Testis (tissue), 3 donors: ENCODE data around the gene KCNK4. TPM values are rescaled to one million over a fixed set of nuclear protein-coding genes. Genes with fewer than 3 reads are reported as not detected.

ENCODE experiments used
- DNase-seq: peaks from one replicate; pipeline ENCODE4 v3.0.0-alpha.2; 2019
- H3K27ac ChIP-seq, 2 donors: fragments of 200-600 bp; sonication (generic); one replicate each; pipeline ENCODE4 v1.5.1; 2019
- H3K27me3 ChIP-seq: fragments of 200-600 bp; sonication (generic); one replicate; pipeline ENCODE4 v1.5.1; 2019
- H3K36me3 ChIP-seq: fragments of 200-600 bp; sonication (generic); one replicate; pipeline ENCODE4 v1.5.1; 2017; ENCODE audit warnings: low read depth; ENCODE audit errors: missing control alignments
- H3K4me1 ChIP-seq: fragments of 200-600 bp; sonication (generic); one replicate; pipeline ENCODE4 v1.5.1; 2019
- H3K4me3 ChIP-seq, 2 donors: fragments of 200-600 bp; sonication (generic); one replicate each; pipeline ENCODE4 v1.5.1; 2017 to 2019
- H3K9me3 ChIP-seq: fragments of 200-600 bp; sonication (generic); one replicate; pipeline ENCODE4 v1.5.1; 2017
- CTCF ChIP-seq, 3 experiments: fragments of 450-650 bp in 2 of 3; fragments of 200-600 bp in 1 of 3; sonication (generic) in 1 of 3; IDR thresholded peaks; one replicate each; pipeline ENCODE4 v1.5.1; 2016 to 2019; ENCODE audit warnings: antibody characterized with exemption in 3 of 3, mild to moderate bottlenecking in 2 of 3, moderate library complexity in 1 of 3
- POLR2A ChIP-seq: fragments of 450-650 bp; IDR thresholded peaks from one replicate; pipeline ENCODE4 v1.6.1; 2017; ENCODE audit warnings: antibody characterized with exemption, mild to moderate bottlenecking, moderate library complexity
- WGBS, 2 donors: methylation state at CpG; one replicate each; pipeline ENCODE4 v1.1.5; 2018; 5-methylcytosine and 5-hydroxymethylcytosine counted together
- intact Hi-C: fragments of 100-400 bp; cut with DNase I; formaldehyde crosslinking; loops from one replicate; pipeline ENCODE4 v1.15.1; 2023; ENCODE audit warnings: low total_unique reads
- polyA plus RNA-seq: library from polyadenylated mRNA; stranded (reverse); fragments of 350-450 nt; fragmentation: Illumina TruSeq; extraction: RNeasy Lipid Tissue Mini Kit (QIAGEN cat#74804); gene quantifications from one replicate; pipeline ENCODE4 v1.2.3, GENCODE V29; 2014; ENCODE audit warnings: low read depth, low replicate concordance; ENCODE audit not compliant: insufficient read depth
- total RNA-seq, 2 donors: library from RNA; depleted of rRNA; stranded (reverse); fragments of >200 nt; gene quantifications; one replicate each; pipeline ENCODE4 v1.2.3, GENCODE V29; 2016

The KCNK4 gene
- total and polyA plus RNA-seq, 3 donors from 2014 or later = 0.24 TPM; not detected in 2

- Histone ChIP-seq H3K4me3 (no peak overlapping the region), H3K36me3 (no peaks in the 10 kb centered on the region), H3K27me3 (no peaks in the 10 kb centered on the region), H3K4me1 (peaks cover 22% of the 10 kb centered on the region), H3K27ac (no peak overlapping the region), H3K9me3 (no peaks in the 10 kb centered on the region)
- intact Hi-C loops = no loop called here
- no peak for DNase-seq
- WGBS, 2 donors = 71 to 78% methylated on average over 2 to 5 of the region's 5 CpGs
- TF ChIP-seq CTCF (IDR thresholded peaks at IDR 0.05) = no peak
- no peak for TF ChIP-seq POLR2A
Measured at GRCh38 chr11:64253481-64253880, 37.6 kb upstream of the KCNK4 start.

- intact Hi-C loops = no loop called here
- no peak for DNase-seq
- no peak for TF ChIP-seq POLR2A
- no peak for TF ChIP-seq CTCF (IDR thresholded peaks at IDR 0.05)
Measured at GRCh38 chr11:64254326-64254725, 36.8 kb upstream of the KCNK4 start.

GRCh38 chr11:64255135-64256128 lies 35.7 kb upstream of the KCNK4 start:
- 91 to 96% methylated on average over 9 to 35 of the region's 35 CpGs for WGBS, 2 donors
- H3K4me3 ChIP-seq = no peak overlapping the region
- H3K27ac ChIP-seq = no peak overlapping the region
- no peaks in the 10 kb centered on the region for H3K36me3 ChIP-seq
- H3K9me3 ChIP-seq = no peaks in the 10 kb centered on the region
- no peaks in the 10 kb centered on the region for H3K27me3 ChIP-seq
- no peak for DNase-seq
- TF ChIP-seq POLR2A (no peak), CTCF (IDR thresholded peaks at IDR 0.05) (no peak)
- intact Hi-C loops = no loop called here
- peaks cover 19% of the 10 kb centered on the region for H3K4me1 ChIP-seq

More at GRCh38 chr11:64254326-64254725, 36.8 kb upstream of the KCNK4 start:
- Histone ChIP-seq H3K4me1 (peaks cover 22% of the 10 kb centered on the region), H3K27me3 (no peaks in the 10 kb centered on the region), H3K4me3 (no peak overlapping the region), H3K27ac (no peak overlapping the region), H3K9me3 (no peaks in the 10 kb centered on the region), H3K36me3 (no peaks in the 10 kb centered on the region)
- WGBS, 2 donors = 90% methylated on average over 7 of the region's 7 CpGs; no CpG with 5 or more reads in 1 of the 2 donors

- Histone ChIP-seq H3K36me3 (no peaks in the 10 kb centered on the region), H3K4me3 (no peak overlapping the region), H3K9me3 (no peaks in the 10 kb centered on the region), H3K27ac (no peak overlapping the region), H3K4me1 (peaks cover 12% of the 10 kb centered on the region), H3K27me3 (no peaks in the 10 kb centered on the region)
- 89% methylated on average over 15 of the region's 15 CpGs; no CpG with 5 or more reads in 1 of the 2 donors for WGBS, 2 donors
- TF ChIP-seq CTCF (IDR thresholded peaks at IDR 0.05) (no peak), POLR2A (no peak)
- DNase-seq = no peak
- intact Hi-C loops = no loop called here
Measured at GRCh38 chr11:64256300-64256699, 34.8 kb upstream of the KCNK4 start.
